A549 (cell line): Measurements from ENCODE around the gene RHBG. TPM values are rescaled to one million over a fixed set of nuclear protein-coding genes. Genes with fewer than 3 reads are reported as not detected.

Experiments
- ATAC-seq, 2 experiments: fragments of 200-7000 bp in 1 of 2; fragments of >200 bp in 1 of 2; cut with Nextera tagmentation in 1 of 2; cut with Tn5 transposase in 1 of 2; 3 replicates each; pipeline versions ENCODE4 v1.8.0 to v1.9.1; 2018 to 2020; ENCODE audit warnings: mild to moderate bottlenecking in 1 of 2, moderate library complexity in 1 of 2
- CTCF ChIA-PET: fragments of 300-600 bp; sonication (Branson Sonifier 250); formaldehyde crosslinking; extraction: SDS; loops from one replicate; lab custom pipeline; 2021; ENCODE audit warnings: antibody characterized with exemption, inconsistent platforms; lab: Yijun Ruan, JAX
- POLR2A ChIA-PET: fragments of 350-600 bp; formaldehyde crosslinking; extraction: SDS; loops from one replicate; lab custom pipeline; 2021; ENCODE audit warnings: antibody characterized with exemption, inconsistent platforms; lab: Yijun Ruan, JAX
- DNase-seq, 2 experiments: peaks; one replicate each; pipeline versions ENCODE4 v3.0.0 to v3.0.0-alpha.2; 2011 to 2016; ENCODE audit warnings: low read depth in 1 of 2, low spot score in 1 of 2
- FAIRE-seq: peaks from 2 replicates; lab custom pipeline; 2011; peaks lifted over from hg19 to GRCh38; lab: Jason Lieb, UNC
- H3K27ac ChIP-seq, 2 experiments: fragments of >200 bp; sonication (Bioruptor Twin); formaldehyde crosslinking; 3 replicates each; pipeline ENCODE4 v1.5.1; 2016 to 2017
- H3K4me1 ChIP-seq: fragments of >200 bp; sonication (Bioruptor Twin); formaldehyde crosslinking; 3 replicates; pipeline ENCODE4 v1.6.1; 2016
- H3K4me2 ChIP-seq: fragments of >200 bp; sonication (Bioruptor Twin); formaldehyde crosslinking; 3 replicates; pipeline ENCODE4 v1.6.1; 2016
- H3K4me3 ChIP-seq: fragments of >200 bp; sonication (Bioruptor Twin); formaldehyde crosslinking; 3 replicates; pipeline ENCODE4 v1.5.1; 2016
- H3K9me3 ChIP-seq: fragments of >200 bp; sonication (Bioruptor Twin); formaldehyde crosslinking; 3 replicates; pipeline ENCODE4 v1.6.1; 2016
- BHLHE40 ChIP-seq: IDR thresholded peaks from 2 replicates; pipeline ENCODE4 v1.6.1; 2012; ENCODE audit warnings: low read depth, low read length, inconsistent platforms
- EP300 ChIP-seq, 2 experiments: fragments of >200 bp; sonication (Bioruptor Twin); formaldehyde crosslinking; IDR thresholded peaks; 2 replicates in 1 of 2; 3 replicates in 1 of 2; pipeline ENCODE4 v1.6.1; 2016 to 2017
- JUN ChIP-seq, 2 experiments: fragments of >200 bp; sonication (Bioruptor Twin); formaldehyde crosslinking; IDR thresholded peaks; 2 replicates in 1 of 2; 3 replicates in 1 of 2; pipeline ENCODE4 v1.6.1; 2016 to 2017
- NFE2L2 ChIP-seq: fragments of 150-350 bp; conservative IDR thresholded peaks from 2 replicates; pipeline ENCODE4 v1.6.1; 2014; ENCODE audit warnings: low read length
- RAD21 ChIP-seq, 2 experiments: fragments of >200 bp in 1 of 2; sonication (Bioruptor Twin) in 1 of 2; formaldehyde crosslinking in 1 of 2; IDR thresholded peaks in 1 of 2; conservative IDR thresholded peaks in 1 of 2; 2 replicates in 1 of 2; 3 replicates in 1 of 2; pipeline ENCODE4 v1.6.1; 2012 to 2018; ENCODE audit warnings: inconsistent platforms in 1 of 2
- RARB ChIP-seq: fragments of 250-450 bp; sonication (Bioruptor Pico); IDR thresholded peaks from 2 replicates; pipeline ENCODE4 v1.8.0; 2021; ENCODE audit warnings: mild to moderate bottlenecking, moderate library complexity
- RCOR1 ChIP-seq: fragments of 150-350 bp; IDR thresholded peaks from 2 replicates; pipeline ENCODE4 v1.6.1; 2014; ENCODE audit warnings: antibody characterized with exemption, low read length, low read depth
- RFX5 ChIP-seq: fragments of 450-650 bp; IDR thresholded peaks from 2 replicates; pipeline ENCODE4 v1.7.1; 2014; ENCODE audit warnings: antibody characterized with exemption, mild to moderate bottlenecking, moderate library complexity
- SMC3 ChIP-seq: fragments of >200 bp; sonication (Bioruptor Twin); formaldehyde crosslinking; IDR thresholded peaks from 3 replicates; pipeline ENCODE4 v1.6.1; 2018; ENCODE audit warnings: inconsistent platforms
- SREBF2 ChIP-seq: fragments of 450-650 bp; IDR thresholded peaks from 2 replicates; pipeline ENCODE4 v1.6.1; 2014; ENCODE audit warnings: mild to moderate bottlenecking, moderate library complexity
- TP53 ChIP-seq: fragments of 250-450 bp; sonication (Bioruptor Pico); IDR thresholded peaks from 2 replicates; pipeline ENCODE4 v1.5.0; 2021; ENCODE audit warnings: mild to moderate bottlenecking, moderate library complexity
- WGBS: methylation state at CpG from one replicate; pipeline ENCODE4 v1.1.6; 2017; ENCODE audit errors: missing lambda C conversion rate; 5-methylcytosine and 5-hydroxymethylcytosine counted together
- polyA plus RNA-seq, 4 experiments: library from polyadenylated mRNA; depleted of rRNA in 3 of 4; stranded (reverse); fragments of >200 nt; fragmentation: RNase III in 1 of 4; extraction: RNeasy Plus Mini Kit Qiagen cat#74134 plus additional on column Dnase treatment in 1 of 4; gene quantifications; 2 replicates in 3 of 4; 3 replicates in 1 of 4; pipeline ENCODE4 v1.2.3, GENCODE V29; 2011 to 2017
- TF ChIP-seq, protein P1 (sequence below): fragments of 250-450 bp; sonication (Bioruptor Pico); IDR thresholded peaks from 2 replicates; pipeline ENCODE4 v1.5.0; 2021; ENCODE audit warnings: mild to moderate bottlenecking, moderate library complexity, borderline replicate concordance
- TF ChIP-seq, protein P2 (sequence below): fragments of >200 bp; sonication (Bioruptor Twin); formaldehyde crosslinking; IDR thresholded peaks from 3 replicates; pipeline ENCODE4 v1.5.1; 2016
- TF ChIP-seq, protein P3 (sequence below): IDR thresholded peaks from 2 replicates; pipeline ENCODE4 v1.6.1; 2012
- TF ChIP-seq, protein P4 (sequence below): fragments of >200 bp; sonication (Bioruptor Twin); formaldehyde crosslinking; IDR thresholded peaks from 3 replicates; pipeline ENCODE4 v1.6.1; 2016

Gene RHBG
- polyA plus RNA-seq, 2 of the 4 experiments (the other 2 are of a cell fraction): 0.06 TPM; not detected in 1

DNA sequence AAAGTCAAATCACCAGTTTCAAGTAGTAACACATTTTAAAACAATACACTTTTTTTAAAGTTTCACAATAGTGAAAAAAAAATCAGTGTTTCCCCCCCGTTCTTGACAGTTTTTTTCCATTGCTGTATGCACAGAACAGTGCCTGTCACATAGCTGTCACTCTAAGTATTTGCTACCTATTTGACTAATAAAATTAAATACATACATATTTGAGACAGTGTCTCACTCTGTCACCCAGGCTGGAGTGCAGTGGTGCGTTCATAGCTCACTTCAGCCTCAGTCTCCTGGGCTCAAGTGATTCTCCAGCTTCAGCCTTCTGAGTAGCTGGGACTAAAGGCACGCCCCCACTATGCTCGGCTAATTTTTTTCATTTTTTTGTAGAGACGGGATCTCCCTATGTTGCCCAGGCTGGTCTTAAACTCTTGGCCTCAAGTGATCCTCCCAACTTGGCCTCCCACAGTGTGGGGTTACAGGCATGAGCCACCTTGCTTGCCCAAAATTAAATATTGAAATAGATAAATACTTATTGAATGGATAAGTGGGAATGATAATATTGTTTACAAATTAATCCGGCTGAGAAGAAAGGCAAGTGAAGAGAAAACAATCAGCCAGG, 12.6 kb upstream of the RHBG start (continued):
- TF ChIP-seq, protein P1, sequence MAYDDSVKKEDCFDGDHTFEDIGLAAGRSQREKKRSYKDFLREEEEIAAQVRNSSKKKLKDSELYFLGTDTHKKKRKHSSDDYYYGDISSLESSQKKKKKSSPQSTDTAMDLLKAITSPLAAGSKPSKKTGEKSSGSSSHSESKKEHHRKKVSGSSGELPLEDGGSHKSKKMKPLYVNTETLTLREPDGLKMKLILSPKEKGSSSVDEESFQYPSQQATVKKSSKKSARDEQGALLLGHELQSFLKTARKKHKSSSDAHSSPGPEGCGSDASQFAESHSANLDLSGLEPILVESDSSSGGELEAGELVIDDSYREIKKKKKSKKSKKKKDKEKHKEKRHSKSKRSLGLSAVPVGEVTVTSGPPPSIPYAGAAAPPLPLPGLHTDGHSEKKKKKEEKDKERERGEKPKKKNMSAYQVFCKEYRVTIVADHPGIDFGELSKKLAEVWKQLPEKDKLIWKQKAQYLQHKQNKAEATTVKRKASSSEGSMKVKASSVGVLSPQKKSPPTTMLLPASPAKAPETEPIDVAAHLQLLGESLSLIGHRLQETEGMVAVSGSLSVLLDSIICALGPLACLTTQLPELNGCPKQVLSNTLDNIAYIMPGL (CRISPR knock-in tag): no peak
- TF ChIP-seq SREBF2 (no peak), JUN (IDR thresholded peaks at IDR 0.05) (no peak), TP53 (CRISPR knock-in tag) (no peak), RCOR1 (no peak), BHLHE40 (no peak), EP300 (IDR thresholded peaks at IDR 0.05) (no peak), RFX5 (no peak), RARB (CRISPR knock-in tag) (no peak)
- TF ChIP-seq, protein P2, sequence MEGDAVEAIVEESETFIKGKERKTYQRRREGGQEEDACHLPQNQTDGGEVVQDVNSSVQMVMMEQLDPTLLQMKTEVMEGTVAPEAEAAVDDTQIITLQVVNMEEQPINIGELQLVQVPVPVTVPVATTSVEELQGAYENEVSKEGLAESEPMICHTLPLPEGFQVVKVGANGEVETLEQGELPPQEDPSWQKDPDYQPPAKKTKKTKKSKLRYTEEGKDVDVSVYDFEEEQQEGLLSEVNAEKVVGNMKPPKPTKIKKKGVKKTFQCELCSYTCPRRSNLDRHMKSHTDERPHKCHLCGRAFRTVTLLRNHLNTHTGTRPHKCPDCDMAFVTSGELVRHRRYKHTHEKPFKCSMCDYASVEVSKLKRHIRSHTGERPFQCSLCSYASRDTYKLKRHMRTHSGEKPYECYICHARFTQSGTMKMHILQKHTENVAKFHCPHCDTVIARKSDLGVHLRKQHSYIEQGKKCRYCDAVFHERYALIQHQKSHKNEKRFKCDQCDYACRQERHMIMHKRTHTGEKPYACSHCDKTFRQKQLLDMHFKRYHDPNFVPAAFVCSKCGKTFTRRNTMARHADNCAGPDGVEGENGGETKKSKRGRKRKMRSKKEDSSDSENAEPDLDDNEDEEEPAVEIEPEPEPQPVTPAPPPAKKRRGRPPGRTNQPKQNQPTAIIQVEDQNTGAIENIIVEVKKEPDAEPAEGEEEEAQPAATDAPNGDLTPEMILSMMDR: no peak

DNA sequence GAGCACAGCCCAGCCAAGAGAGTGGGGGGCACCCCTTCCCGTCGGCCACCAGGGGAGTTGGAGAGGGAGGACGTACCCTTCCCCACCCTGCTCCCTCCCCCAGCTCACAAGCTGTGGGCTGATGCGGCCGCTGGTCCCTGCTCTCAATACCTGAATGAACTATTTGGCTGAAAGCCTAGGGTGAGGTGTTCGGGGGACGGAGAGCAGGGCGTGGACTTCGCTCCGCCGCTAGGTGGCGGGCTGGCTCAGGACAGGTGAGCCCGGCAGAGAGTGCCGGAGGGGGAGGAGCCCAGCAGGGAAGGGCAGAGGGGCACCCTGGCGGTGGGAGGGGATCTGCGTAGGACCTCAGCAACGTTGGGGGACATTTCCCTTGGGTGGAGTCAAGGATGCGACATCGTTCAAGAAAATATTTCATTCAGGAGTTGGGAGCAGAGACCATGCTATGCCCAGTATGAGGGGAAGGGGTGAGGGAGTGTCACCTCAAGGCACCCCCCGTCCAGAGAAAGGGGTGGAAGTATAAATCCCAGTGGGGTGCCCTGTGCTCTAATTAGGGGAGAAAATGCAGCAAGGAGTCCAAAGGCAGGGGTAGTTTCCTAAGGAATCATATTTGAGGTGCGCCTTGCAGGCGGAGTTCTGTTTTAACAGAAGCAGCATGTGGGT, 12.0 kb upstream of the RHBG start:
- Histone ChIP-seq H3K4me3 (no peak overlapping the region; the same call in 2 of the 3 replicates), H3K4me1 (no peaks in the 10 kb centered on the region; the same call in 2 of the 3 replicates), H3K4me2 (peak overlapping the region; percentile 74), H3K27ac (no peak overlapping the region; a peak in 1 of 6 replicates), H3K9me3 (no peaks in the 10 kb centered on the region)
- 13% methylated on average over 22 of the region's 22 CpGs for WGBS
- ChIA-PET CTCF (interaction anchor here (0.7 to 26.9 kb wide), 12 partner anchors 9 to 204 kb away, joined by 3 to 399 read pairs (median 6); no protein-coding TSS in a partner anchor), POLR2A (no interaction called here)
- DNase-seq: peak; percentile 63 to 83
- FAIRE-seq: no peak
- peak; percentile 93 to 94 for ATAC-seq
- TF ChIP-seq RAD21 (conservative IDR thresholded peaks at IDR 0.05 in 1 of 2, IDR thresholded peaks at IDR 0.05 in 1 of 2) (peak; percentile 61 to 66), SMC3 (peak; percentile 70), NFE2L2 (no peak)
- TF ChIP-seq, protein P2: peak; percentile 82
- TF ChIP-seq, protein P3, sequence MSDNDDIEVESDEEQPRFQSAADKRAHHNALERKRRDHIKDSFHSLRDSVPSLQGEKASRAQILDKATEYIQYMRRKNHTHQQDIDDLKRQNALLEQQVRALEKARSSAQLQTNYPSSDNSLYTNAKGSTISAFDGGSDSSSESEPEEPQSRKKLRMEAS: peak; percentile 14; the same call in 1 of the 2 replicates
- TF ChIP-seq, protein P4, sequence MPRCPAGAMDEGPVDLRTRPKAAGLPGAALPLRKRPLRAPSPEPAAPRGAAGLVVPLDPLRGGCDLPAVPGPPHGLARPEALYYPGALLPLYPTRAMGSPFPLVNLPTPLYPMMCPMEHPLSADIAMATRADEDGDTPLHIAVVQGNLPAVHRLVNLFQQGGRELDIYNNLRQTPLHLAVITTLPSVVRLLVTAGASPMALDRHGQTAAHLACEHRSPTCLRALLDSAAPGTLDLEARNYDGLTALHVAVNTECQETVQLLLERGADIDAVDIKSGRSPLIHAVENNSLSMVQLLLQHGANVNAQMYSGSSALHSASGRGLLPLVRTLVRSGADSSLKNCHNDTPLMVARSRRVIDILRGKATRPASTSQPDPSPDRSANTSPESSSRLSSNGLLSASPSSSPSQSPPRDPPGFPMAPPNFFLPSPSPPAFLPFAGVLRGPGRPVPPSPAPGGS: no peak
